GM21367 (cell line): ENCODE measurements around the gene SPN.
"Not testable (repeated sequence)": the region's sequence is repeated elsewhere in the genome, so short reads cannot be mapped to it uniquely, and the experiment has no call there.

ENCODE experiments used
- ATAC-seq: cut with Tn5 transposase; IDR thresholded peaks from one replicate; pipeline ENCODE4 v1.9.1; 2021; ENCODE audit not compliant: unreplicated experiment

SPN gene

GRCh38 chr16:29699324-29700219, 36.5 kb downstream of the SPN start:
- ATAC-seq: no peak

- no peak for ATAC-seq
These were observed 37.4 kb downstream of the SPN start for GRCh38 chr16:29700253-29700987.

- ATAC-seq: no peak
These were observed 38.1 kb downstream of the SPN start for GRCh38 chr16:29701214-29701555.

- ATAC-seq: no peak
These were observed 39.2 kb downstream of the SPN start for GRCh38 chr16:29702269-29702668.

- no peak for ATAC-seq
These were observed 42.0 kb downstream of the SPN start for GRCh38 chr16:29705030-29705429.

GRCh38 chr16:29707160-29707559, 44.1 kb downstream of the SPN start:
- ATAC-seq: not testable (repeated sequence)

- no peak for ATAC-seq
These were observed 46.0 kb downstream of the SPN start for GRCh38 chr16:29708917-29709600.

GRCh38 chr16:29709657-29710056, 46.6 kb downstream of the SPN start:
- ATAC-seq: not testable (repeated sequence)

GRCh38 chr16:29710227-29711219, 47.5 kb downstream of the SPN start:
- ATAC-seq: no peak

- ATAC-seq: no peak
These were observed 49.8 kb downstream of the SPN start for GRCh38 chr16:29712809-29713208.

GRCh38 chr16:29714396-29714795, 51.3 kb downstream of the SPN start:
- ATAC-seq: no peak

GRCh38 chr16:29714972-29715371, 51.9 kb downstream of the SPN start:
- no peak for ATAC-seq

GRCh38 chr16:29717113-29717512, 54.1 kb downstream of the SPN start:
- ATAC-seq: no peak

- no peak for ATAC-seq
These were observed 56.0 kb downstream of the SPN start for GRCh38 chr16:29719063-29719462.
